Esophagus squamous epithelium (tissue), 5 donors: ENCODE data around the gene SERPINF2. TPM values are rescaled to one million over a fixed set of nuclear protein-coding genes. Genes with fewer than 3 reads are reported as not detected.

ENCODE experiments used
- DNase-seq: peaks from one replicate; lab custom pipeline; 2025; lab: John Stamatoyannopoulos, UW
- H3K27ac ChIP-seq, 4 donors: fragments of 200-600 bp; sonication (generic); one replicate each; pipeline ENCODE4 v1.5.1; 2016 to 2019; ENCODE audit warnings: mild to moderate bottlenecking in 1 of 4
- H3K27me3 ChIP-seq, 4 donors: fragments of 200-600 bp; sonication (generic); 1 replicate in 3 of 4; 2 replicates in 1 of 4; pipeline versions ENCODE4 v1.5.1 to v1.6.0; 2017 to 2021; ENCODE audit warnings: antibody characterized with exemption in 1 of 4
- H3K36me3 ChIP-seq, 3 donors: fragments of 200-600 bp; sonication (generic); one replicate each; pipeline ENCODE4 v1.5.1; 2016 to 2019
- H3K4me1 ChIP-seq, 3 donors: fragments of 200-600 bp; sonication (generic); one replicate each; pipeline ENCODE4 v1.5.1; 2017 to 2019
- H3K4me3 ChIP-seq, 4 donors: fragments of 200-600 bp; sonication (generic); 1 replicate in 3 of 4; 2 replicates in 1 of 4; pipeline ENCODE4 v1.5.1; 2016 to 2019; ENCODE audit warnings: mild to moderate bottlenecking in 2 of 4, moderate library complexity in 1 of 4
- H3K9me3 ChIP-seq, 3 donors: fragments of 200-600 bp; sonication (generic); one replicate each; pipeline ENCODE4 v1.5.1; 2016 to 2019
- POLR2A ChIP-seq, 4 donors: fragments of 450-650 bp; IDR thresholded peaks; one replicate each; pipeline ENCODE4 v1.6.1; 2017; ENCODE audit warnings: antibody characterized with exemption in 4 of 4, mild to moderate bottlenecking in 4 of 4, moderate library complexity in 3 of 4
- WGBS, 2 donors: methylation state at CpG; one replicate each; pipeline ENCODE4 v1.1.5; 2018; 5-methylcytosine and 5-hydroxymethylcytosine counted together
- intact Hi-C: fragments of 100-400 bp; cut with DNase I; formaldehyde crosslinking; loops from one replicate; pipeline ENCODE4 v1.15.0; 2022
- total RNA-seq, 4 donors: library from RNA; depleted of rRNA; stranded (reverse); fragments of >200 nt; gene quantifications; one replicate each; pipeline ENCODE4 v1.1.0, GENCODE V29; 2016
- TF ChIP-seq, protein P1 (sequence below), 6 experiments: fragments of 450-650 bp in 4 of 6; fragments of 200-600 bp in 2 of 6; sonication (generic) in 2 of 6; IDR thresholded peaks; one replicate each; pipeline ENCODE4 v1.5.1; 2016 to 2019; ENCODE audit warnings: antibody characterized with exemption in 6 of 6, mild to moderate bottlenecking in 4 of 6, moderate library complexity in 4 of 6
- donor health status: DM: yes; HTN: yes; CAD: no.

Gene SERPINF2
- total RNA-seq, 4 donors from 2014 or later, result 0.22 to 7.1 (median 1.6) TPM

- Histone ChIP-seq H3K36me3 (peaks cover 8 to 27% (median 14%) of the 10 kb centered on the region in 3 donors), H3K27ac (peak overlapping the region; percentile 97 to 100 (median 100)), H3K4me3 (peak overlapping the region in 2 of 4 donors; percentile 86 to 91), H3K27me3 (no peaks in the 10 kb centered on the region), H3K9me3 (no peaks in the 10 kb centered on the region), H3K4me1 (peaks cover 35 to 76% (median 48%) of the 10 kb centered on the region in 3 donors)
- TF ChIP-seq POLR2A (IDR thresholded peaks at IDR 0.05), result no peak
- TF ChIP-seq, protein P1, sequence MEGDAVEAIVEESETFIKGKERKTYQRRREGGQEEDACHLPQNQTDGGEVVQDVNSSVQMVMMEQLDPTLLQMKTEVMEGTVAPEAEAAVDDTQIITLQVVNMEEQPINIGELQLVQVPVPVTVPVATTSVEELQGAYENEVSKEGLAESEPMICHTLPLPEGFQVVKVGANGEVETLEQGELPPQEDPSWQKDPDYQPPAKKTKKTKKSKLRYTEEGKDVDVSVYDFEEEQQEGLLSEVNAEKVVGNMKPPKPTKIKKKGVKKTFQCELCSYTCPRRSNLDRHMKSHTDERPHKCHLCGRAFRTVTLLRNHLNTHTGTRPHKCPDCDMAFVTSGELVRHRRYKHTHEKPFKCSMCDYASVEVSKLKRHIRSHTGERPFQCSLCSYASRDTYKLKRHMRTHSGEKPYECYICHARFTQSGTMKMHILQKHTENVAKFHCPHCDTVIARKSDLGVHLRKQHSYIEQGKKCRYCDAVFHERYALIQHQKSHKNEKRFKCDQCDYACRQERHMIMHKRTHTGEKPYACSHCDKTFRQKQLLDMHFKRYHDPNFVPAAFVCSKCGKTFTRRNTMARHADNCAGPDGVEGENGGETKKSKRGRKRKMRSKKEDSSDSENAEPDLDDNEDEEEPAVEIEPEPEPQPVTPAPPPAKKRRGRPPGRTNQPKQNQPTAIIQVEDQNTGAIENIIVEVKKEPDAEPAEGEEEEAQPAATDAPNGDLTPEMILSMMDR (IDR thresholded peaks at IDR 0.05), result no peak
- no peak for DNase-seq
- intact Hi-C loops, result no loop called here
- 74 to 83% methylated on average over 8 to 10 of the region's 10 CpGs for WGBS, 2 donors
Observed at GRCh38 chr17:1713160-1713877, 29.4 kb upstream of the SERPINF2 start.

DNA sequence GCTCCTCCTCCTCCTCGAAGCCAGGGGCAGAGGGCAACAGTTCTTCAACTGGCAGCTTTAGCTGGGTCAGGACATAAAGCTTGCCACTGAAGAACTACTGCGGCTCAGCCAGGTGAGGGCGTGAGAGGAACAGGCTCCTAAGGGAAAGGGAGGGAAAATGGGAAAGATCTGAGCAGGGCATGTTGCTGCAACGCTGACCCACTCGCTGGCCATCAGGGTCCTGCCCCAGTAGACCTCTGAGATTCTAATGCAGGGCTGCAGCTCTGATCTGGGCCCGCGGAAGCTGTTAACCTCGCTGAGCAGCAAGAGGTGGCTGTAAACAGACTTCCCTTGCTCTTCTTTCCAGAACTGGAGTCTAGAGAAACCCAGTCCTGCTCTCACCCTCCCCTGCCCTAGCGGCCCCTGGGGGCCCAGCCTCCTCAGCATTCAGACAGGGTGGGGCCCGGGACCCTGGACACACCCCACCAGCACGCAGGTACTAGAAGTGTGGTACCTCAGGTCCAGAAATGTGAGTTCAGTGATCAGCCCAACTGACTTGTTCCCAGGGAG, 28.7 kb upstream of the SERPINF2 start:
- H3K9me3 ChIP-seq, result no peaks in the 10 kb centered on the region
- no peaks in the 10 kb centered on the region for H3K27me3 ChIP-seq
- 7 to 17% methylated on average over 1 to 3 of the region's 11 CpGs for WGBS, 2 donors
- H3K4me3 ChIP-seq, result peak overlapping the region; percentile 86 to 100 (median 91)
- intact Hi-C loops, result no loop called here
- TF ChIP-seq POLR2A (IDR thresholded peaks at IDR 0.05), result no peak
- TF ChIP-seq, protein P1 (IDR thresholded peaks at IDR 0.05), result peak in 5 of 6 experiments; percentile 29 to 62 (median 37)
- H3K36me3 ChIP-seq, result peaks cover 8 to 27% (median 14%) of the 10 kb centered on the region in 3 donors
- peaks cover 35 to 77% (median 49%) of the 10 kb centered on the region in 3 donors for H3K4me1 ChIP-seq
- H3K27ac ChIP-seq, result peak overlapping the region; percentile 97 to 100 (median 100)
- no peak for DNase-seq

DNA sequence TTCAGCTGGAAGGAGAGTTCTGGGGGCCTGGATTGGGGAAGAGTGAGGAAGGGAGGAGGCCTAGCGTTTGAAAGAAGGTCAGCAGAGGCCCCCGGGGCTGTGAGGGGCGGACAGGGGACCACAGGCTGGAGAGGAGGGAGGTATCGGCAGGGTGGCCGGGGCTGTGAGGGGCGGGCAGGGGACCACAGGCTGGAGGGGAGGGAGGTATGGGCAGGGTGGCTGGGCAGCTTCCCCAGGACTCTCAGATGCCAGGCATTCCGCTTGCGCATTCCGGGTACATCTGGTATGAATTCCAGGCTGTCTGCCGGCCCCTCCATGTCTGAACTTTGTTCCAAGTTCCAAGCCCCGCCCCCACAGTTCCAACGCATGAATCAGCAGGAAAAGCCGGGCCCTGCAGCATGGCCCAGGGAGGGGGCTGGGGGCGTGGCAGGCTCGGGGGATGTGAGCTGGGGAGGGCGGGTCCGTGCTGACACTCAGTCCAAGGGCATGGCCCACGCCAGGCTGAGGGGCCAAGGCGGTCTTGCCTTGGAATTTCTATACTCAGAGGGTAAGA, 28.2 kb upstream of the SERPINF2 start:
- peak overlapping the region; percentile 86 to 100 (median 91) for H3K4me3 ChIP-seq
- peaks cover 8 to 27% (median 14%) of the 10 kb centered on the region in 3 donors for H3K36me3 ChIP-seq
- no peaks in the 10 kb centered on the region for H3K9me3 ChIP-seq
- no peaks in the 10 kb centered on the region for H3K27me3 ChIP-seq
- intact Hi-C loops, result no loop called here
- TF ChIP-seq POLR2A (IDR thresholded peaks at IDR 0.05), result no peak
- TF ChIP-seq, protein P1 (IDR thresholded peaks at IDR 0.05), result no peak
- peak overlapping the region; percentile 97 to 100 (median 100) for H3K27ac ChIP-seq
- 4 to 7% methylated on average over 3 to 11 of the region's 19 CpGs for WGBS, 2 donors
- DNase-seq, result peak; percentile 58
- peaks cover 32 to 71% (median 44%) of the 10 kb centered on the region in 3 donors for H3K4me1 ChIP-seq

DNA sequence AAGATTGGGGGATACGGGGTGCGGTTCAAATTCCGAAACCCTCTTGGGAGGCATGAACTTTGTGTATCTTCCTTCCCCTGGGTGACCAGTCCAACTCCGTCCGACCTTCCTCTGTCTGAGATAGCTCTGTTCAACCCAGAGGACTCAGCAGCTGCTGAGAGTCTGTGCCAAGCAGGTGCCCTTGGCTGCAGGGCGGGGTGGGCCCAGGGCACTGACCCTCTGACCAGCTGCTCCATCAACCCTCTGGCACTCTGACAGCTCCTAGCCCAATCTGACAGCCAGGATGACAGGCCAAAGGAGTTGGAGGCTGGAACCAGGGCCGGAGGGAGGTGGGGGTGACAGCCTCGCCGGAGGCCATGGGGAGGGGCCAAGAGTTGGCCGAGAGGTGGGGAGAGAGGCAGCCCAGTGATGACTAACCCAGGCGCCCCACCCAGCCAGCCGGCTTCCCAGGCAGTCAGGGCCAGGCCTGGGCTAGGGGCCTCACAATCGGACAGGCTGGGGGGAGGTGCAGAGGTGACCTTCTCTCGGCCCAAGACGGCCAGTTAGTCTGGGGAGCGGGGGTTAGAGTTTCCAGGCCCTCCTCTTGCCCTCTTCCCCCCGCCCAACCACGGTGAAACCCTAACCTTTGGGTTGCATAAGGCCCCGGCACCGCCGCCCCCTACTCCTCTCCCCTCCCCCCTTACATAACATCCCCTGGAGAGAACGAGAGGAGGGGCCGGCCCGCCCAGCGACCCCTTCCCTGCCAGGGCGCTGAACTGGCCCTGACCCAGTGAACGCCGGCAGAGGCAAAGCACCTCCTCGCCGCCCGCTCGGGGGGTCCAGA, 27.5 kb upstream of the SERPINF2 start:
- Histone ChIP-seq H3K4me3 (peak overlapping the region; percentile 86 to 100 (median 91)), H3K36me3 (peaks cover 8 to 27% (median 14%) of the 10 kb centered on the region in 3 donors), H3K27ac (peak overlapping the region; percentile 97 to 100 (median 100)), H3K9me3 (no peaks in the 10 kb centered on the region), H3K4me1 (peaks cover 26 to 69% (median 41%) of the 10 kb centered on the region in 3 donors), H3K27me3 (no peaks in the 10 kb centered on the region)
- peak in 2 of 4 donors; percentile 52 to 81 for TF ChIP-seq POLR2A (IDR thresholded peaks at IDR 0.05)
- TF ChIP-seq, protein P1 (IDR thresholded peaks at IDR 0.05), result no peak
- intact Hi-C loops, result no loop called here
- DNase-seq, result no peak
- whole genome bisulfite sequencing, 2 donors, result 2 to 8% methylated on average over 6 to 13 of the region's 32 CpGs
